HS-5 (cell line): Measurements from ENCODE around the gene TUBB8.
"Not testable (repeated sequence)": the region's sequence is repeated elsewhere in the genome, so short reads cannot be mapped to it uniquely, and the experiment has no call there.

ENCODE experiments used
- DNase-seq: peaks from one replicate; pipeline ENCODE4 v3.0.0-alpha.2; 2012; ENCODE audit warnings: low read depth

TUBB8 gene

GRCh38 chr10:47864-48263 lies 1.2 kb downstream of the TUBB8 start:
- not testable (repeated sequence) for DNase-seq

- DNase-seq = not testable (repeated sequence)
Observed at GRCh38 chr10:13315-13635, 35.8 kb downstream of the TUBB8 start.

GRCh38 chr10:12444-13314 lies 36.4 kb downstream of the TUBB8 start:
- not testable (repeated sequence) for DNase-seq

- DNase-seq = not testable (repeated sequence)
Observed at GRCh38 chr10:11260-11659, 37.8 kb downstream of the TUBB8 start.

GRCh38 chr10:10261-10971 lies 38.7 kb downstream of the TUBB8 start:
- not testable (repeated sequence) for DNase-seq
